GM12891 (cell line): ENCODE data around the gene STRADB. TPM values are rescaled to one million over a fixed set of nuclear protein-coding genes. Genes with fewer than 3 reads are reported as not detected.

ENCODE experiments used
- DNase-seq: peaks from one replicate; pipeline ENCODE4 v3.0.0; 2011; ENCODE audit warnings: low spot score; ENCODE audit not compliant: insufficient read length
- FAIRE-seq: peaks from 2 replicates; lab custom pipeline; 2011; peaks lifted over from hg19 to GRCh38; lab: Jason Lieb, UNC
- PAX5 ChIP-seq: IDR thresholded peaks from 2 replicates; pipeline ENCODE4 v1.6.1; 2011; ENCODE audit warnings: low read length, moderate library complexity, mild to moderate bottlenecking; ENCODE audit not compliant: insufficient read depth, severe bottlenecking
- POLR2A ChIP-seq: IDR thresholded peaks from 2 replicates; pipeline ENCODE4 v1.6.1; 2011; ENCODE audit warnings: low read depth, low read length, control low read depth
- POLR2AphosphoS5 ChIP-seq: IDR thresholded peaks from 2 replicates; pipeline ENCODE4 v1.6.1; 2011; ENCODE audit warnings: low read depth, low read length, control low read depth
- POU2F2 ChIP-seq: IDR thresholded peaks from 2 replicates; pipeline ENCODE4 v1.6.1; 2011; ENCODE audit warnings: low read depth, mild to moderate bottlenecking, control low read depth, low read length, moderate library complexity
- SPI1 ChIP-seq: IDR thresholded peaks from 2 replicates; pipeline ENCODE4 v1.6.1; 2011; ENCODE audit warnings: low read depth, low read length, control low read depth
- TAF1 ChIP-seq: IDR thresholded peaks from 2 replicates; pipeline ENCODE4 v1.6.1; 2011; ENCODE audit warnings: low read depth, low read length, control low read depth
- polyA plus RNA-seq: library from polyadenylated mRNA; unstranded; fragments of >200 nt; gene quantifications from one replicate; pipeline ENCODE4 v1.2.1, GENCODE V29; 2012; ENCODE audit warnings: low read depth, missing spikeins, inconsistent platforms; ENCODE audit not compliant: missing spikeins

Gene STRADB, protein sequence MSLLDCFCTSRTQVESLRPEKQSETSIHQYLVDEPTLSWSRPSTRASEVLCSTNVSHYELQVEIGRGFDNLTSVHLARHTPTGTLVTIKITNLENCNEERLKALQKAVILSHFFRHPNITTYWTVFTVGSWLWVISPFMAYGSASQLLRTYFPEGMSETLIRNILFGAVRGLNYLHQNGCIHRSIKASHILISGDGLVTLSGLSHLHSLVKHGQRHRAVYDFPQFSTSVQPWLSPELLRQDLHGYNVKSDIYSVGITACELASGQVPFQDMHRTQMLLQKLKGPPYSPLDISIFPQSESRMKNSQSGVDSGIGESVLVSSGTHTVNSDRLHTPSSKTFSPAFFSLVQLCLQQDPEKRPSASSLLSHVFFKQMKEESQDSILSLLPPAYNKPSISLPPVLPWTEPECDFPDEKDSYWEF
- polyA plus RNA-seq = 7.3 TPM

DNA sequence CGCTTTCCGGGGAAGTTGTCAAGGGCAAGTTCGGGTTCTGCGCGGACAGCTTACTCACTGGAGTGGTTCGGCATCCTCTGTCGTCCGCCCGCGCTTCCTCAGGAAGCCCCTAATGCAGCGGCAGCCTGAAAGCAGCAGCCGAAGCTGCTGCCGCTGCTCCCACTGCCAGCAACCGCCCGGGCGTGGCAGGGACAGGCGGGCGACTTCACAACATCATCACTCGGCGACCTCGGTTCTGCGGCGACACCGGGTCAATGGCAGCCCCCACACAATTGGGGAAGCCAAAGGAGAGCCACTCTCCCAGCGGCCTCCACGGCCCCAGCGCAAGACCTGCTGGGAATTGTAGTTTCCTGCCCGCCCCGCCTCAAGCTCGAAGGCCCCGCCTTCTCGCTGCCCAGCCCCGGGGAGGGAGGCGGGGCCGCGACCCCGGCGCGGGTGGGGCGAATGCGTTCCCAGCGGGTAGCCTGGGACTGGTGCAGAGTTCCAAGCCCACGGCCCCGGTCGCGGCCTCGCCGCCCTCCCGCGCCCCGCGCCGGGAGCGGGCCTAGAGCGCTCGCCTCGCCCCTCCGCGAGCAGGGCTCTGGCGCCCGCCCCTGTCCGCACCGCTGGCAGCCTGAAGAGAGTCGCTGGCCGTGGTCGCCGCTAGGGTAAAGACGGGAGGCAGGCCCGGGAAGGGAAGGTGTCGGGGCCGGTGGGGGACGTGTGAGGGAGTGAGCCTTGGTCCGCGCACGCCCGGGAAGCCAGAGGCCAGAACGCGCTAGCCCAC, at the start of gene STRADB, which contains the start of gene TRAK2:
TSS of gene STRADB (plus strand) at position 449 of the 766 bp plus-strand sequence. CDS start 3,101 bp downstream, outside the sequence.
TSS of gene TRAK2 (minus strand) at position 167 of the 766 bp plus-strand sequence. CDS start 30,951 bp downstream, outside the sequence.
- FAIRE-seq = peak; percentile 99
- peak; percentile 89 for DNase-seq
- TF ChIP-seq POLR2A (peak; percentile 90), POU2F2 (no peak), POLR2AphosphoS5 (peak; percentile 86), PAX5 (peak; percentile 53), TAF1 (0 out of 2 replicates have a peak, but pooled peaks have one; percentile 10), SPI1 (peak; percentile 66)

DNA sequence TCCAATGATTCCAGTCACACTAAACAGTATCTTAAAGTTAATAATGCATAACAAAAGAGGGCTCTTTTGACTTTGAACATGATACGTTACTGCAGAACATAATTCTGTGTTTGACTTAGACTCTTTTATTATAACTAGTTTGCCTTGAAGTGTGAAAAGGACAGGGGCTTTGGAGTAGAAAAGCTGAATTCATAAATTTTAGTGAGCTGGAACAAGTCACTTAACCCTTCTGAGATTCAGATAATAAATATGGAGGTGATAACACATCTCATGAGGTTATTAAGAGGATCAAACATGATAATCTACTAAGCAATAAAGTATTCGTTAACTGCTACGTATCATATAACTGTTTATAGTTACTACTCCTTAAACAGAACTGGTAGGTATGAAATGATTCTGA, 49.7 kb upstream of the STRADB start:
- TF ChIP-seq TAF1 = no peak
- no peak for TF ChIP-seq POLR2AphosphoS5
- no peak for TF ChIP-seq POLR2A
- no peak for TF ChIP-seq POU2F2
- no peak for TF ChIP-seq SPI1
- no peak for TF ChIP-seq PAX5
- FAIRE-seq = no peak
- no peak for DNase-seq

- DNase-seq (no peak), FAIRE-seq (no peak)
Measured at GRCh38 chr2:201402651-201403562, 48.6 kb upstream of the STRADB start.

DNA sequence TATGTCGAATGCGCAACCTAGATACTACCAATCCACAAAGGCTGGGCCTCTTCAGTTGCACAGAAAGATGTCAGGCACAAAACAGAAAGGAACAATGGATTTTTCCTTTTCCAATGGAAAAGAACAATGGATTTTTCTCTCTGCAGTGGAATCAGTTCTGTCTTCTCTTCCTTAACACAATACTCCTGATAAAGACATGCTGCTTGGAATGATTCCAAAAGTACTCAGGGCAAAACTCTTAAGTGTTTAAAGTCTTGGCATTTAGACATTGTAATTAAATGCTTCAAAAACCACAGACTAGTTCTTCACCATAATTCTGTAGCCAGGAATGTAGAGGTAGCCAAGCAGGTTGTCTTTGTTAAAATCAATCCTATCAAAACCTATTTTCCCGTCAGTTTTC, 47.7 kb upstream of the STRADB start:
- no peak for FAIRE-seq
- DNase-seq = no peak
- TF ChIP-seq POU2F2 = no peak
- TF ChIP-seq TAF1 = no peak
- TF ChIP-seq PAX5 = no peak
- TF ChIP-seq SPI1 = no peak
- no peak for TF ChIP-seq POLR2A
- TF ChIP-seq POLR2AphosphoS5 = no peak

More at GRCh38 chr2:201402651-201403562, 48.6 kb upstream of the STRADB start:
- TF ChIP-seq TAF1 (no peak), POLR2A (no peak), SPI1 (no peak), POU2F2 (no peak), PAX5 (no peak), POLR2AphosphoS5 (no peak)

- DNase-seq = no peak
- TF ChIP-seq PAX5 (no peak), POU2F2 (no peak), TAF1 (no peak), POLR2A (no peak), SPI1 (no peak), POLR2AphosphoS5 (no peak)
- no peak for FAIRE-seq
Measured at GRCh38 chr2:201404699-201405280, 46.8 kb upstream of the STRADB start.

- TF ChIP-seq POLR2A (no peak), POU2F2 (no peak), TAF1 (no peak), POLR2AphosphoS5 (no peak), PAX5 (no peak), SPI1 (no peak)
- FAIRE-seq (no peak), DNase-seq (no peak)
Measured at GRCh38 chr2:201406077-201406662, 45.4 kb upstream of the STRADB start.

DNA sequence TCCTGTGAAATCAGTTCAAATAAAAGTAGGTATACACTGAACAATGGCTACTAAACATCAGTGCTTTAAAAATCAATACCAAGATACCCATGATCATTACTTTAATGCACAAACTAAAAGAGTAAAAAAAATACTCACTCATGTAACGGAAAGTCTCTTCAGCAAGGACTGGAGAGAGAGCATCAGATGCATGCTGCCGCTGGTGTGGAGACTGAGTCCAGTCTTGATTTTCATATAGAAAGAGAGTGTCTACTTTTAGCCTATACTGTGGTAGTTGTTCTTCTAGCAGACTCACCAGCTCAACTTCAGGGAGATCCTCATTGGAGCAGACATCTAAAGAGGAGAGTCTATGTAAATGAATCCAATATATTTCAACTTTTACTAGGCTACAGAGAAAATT, 44.3 kb upstream of the STRADB start:
- DNase-seq (no peak), FAIRE-seq (no peak)
- no peak for TF ChIP-seq POLR2AphosphoS5
- TF ChIP-seq PAX5 = no peak
- no peak for TF ChIP-seq TAF1
- TF ChIP-seq POLR2A = no peak
- TF ChIP-seq SPI1 = no peak
- no peak for TF ChIP-seq POU2F2

DNA sequence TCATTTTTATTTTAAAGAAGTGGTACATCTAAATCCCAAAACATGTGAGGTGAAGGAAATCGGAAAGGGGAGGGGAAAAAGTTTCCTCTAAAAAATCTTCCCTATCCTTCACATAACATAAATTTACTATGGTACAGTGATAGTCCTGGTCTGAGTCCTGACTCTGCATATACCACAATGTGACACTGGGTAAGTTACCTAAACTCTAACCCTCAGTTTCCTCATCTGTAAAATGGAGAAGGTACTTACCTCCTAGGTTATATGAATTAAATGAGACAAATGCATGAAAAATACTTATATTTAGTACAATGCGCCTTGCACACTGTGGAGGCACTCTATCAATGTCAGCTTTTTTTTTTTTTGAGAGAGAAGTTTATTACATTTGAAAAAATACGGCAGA, 42.6 kb upstream of the STRADB start:
- TF ChIP-seq POU2F2 (no peak), PAX5 (no peak), TAF1 (no peak), POLR2AphosphoS5 (no peak), POLR2A (no peak), SPI1 (no peak)
- no peak for FAIRE-seq
- DNase-seq = no peak

DNA sequence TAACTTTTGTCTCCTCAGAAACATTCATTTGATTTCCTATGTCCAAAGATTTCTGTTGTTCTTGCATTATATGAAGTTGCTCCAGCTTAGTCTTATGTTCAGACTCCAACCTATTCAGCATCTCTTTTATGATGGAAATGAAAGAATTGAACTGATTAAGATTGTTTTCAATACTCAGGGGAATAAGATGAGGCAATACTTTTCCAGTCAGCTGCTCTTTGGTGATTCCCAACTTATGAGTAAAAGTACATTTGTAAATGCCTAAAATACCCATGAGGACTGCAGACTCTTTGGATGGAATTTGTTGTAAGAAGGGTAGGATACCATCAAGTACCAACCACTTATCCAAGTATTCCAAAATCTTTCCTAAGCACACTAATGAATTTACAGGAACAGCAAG, 40.1 kb upstream of the STRADB start:
- no peak for FAIRE-seq
- DNase-seq = no peak
- TF ChIP-seq SPI1 (no peak), PAX5 (no peak)
